Caco-2 (cell line): Measurements from ENCODE around the gene PDS5B. TPM values are rescaled to one million over a fixed set of nuclear protein-coding genes. Genes with fewer than 3 reads are reported as not detected.

Source experiments
- BruUV-seq: library from RNA; stranded (reverse); fragments of 400-500 nt; replicated peaks from 2 replicates; lab custom pipeline; 2021; lab: Mats Ljungman, UMichigan
- CTCF ChIA-PET: fragments of 300-600 bp; sonication (Branson Sonifier 250); formaldehyde crosslinking; loops from one replicate; lab custom pipeline; 2022; ENCODE audit warnings: antibody characterized with exemption; lab: Charles Lee
- POLR2A ChIA-PET: fragments of 300-600 bp; sonication (Branson Sonifier 250); formaldehyde crosslinking; loops from one replicate; lab custom pipeline; 2022; ENCODE audit warnings: antibody characterized with exemption; lab: Charles Lee
- DNase-seq, 2 experiments: peaks; one replicate each; pipeline versions ENCODE4 v3.0.0 to v3.0.0-alpha.2; 2020 to 2022
- H3K27me3 ChIP-seq: replicated peaks from 2 replicates; pipeline ENCODE4 v1.6.0; 2011; ENCODE audit warnings: low read length; ENCODE audit not compliant: control insufficient read depth, insufficient read depth
- H3K36me3 ChIP-seq: 2 replicates; pipeline ENCODE4 v1.5.1; 2011; ENCODE audit warnings: low read length; ENCODE audit not compliant: control insufficient read depth, insufficient read depth
- H3K4me1 ChIP-seq: fragments of 250-450 bp; sonication (Bioruptor Pico); 2 replicates; pipeline ENCODE4 v1.5.1; 2020; ENCODE audit warnings: mild to moderate bottlenecking
- H3K4me3 ChIP-seq: 2 replicates; pipeline ENCODE4 v1.5.1; 2011; ENCODE audit warnings: low read depth, mild to moderate bottlenecking, control low read depth, low read length
- H3K9me3 ChIP-seq: fragments of 250-450 bp; sonication (Bioruptor Pico); 2 replicates; pipeline ENCODE4 v1.5.1; 2020; ENCODE audit warnings: mild to moderate bottlenecking, moderate library complexity
- H3K27ac Mint-ChIP-seq: one replicate; pipeline ENCODE4 v1.8.0; 2022; ENCODE audit warnings: mixed read lengths; ENCODE audit not compliant: unreplicated experiment
- H3K27me3 Mint-ChIP-seq: one replicate; pipeline ENCODE4 v1.8.0; 2022; ENCODE audit warnings: mixed read lengths; ENCODE audit not compliant: insufficient read depth, unreplicated experiment
- H3K36me3 Mint-ChIP-seq: one replicate; pipeline ENCODE4 v1.8.0; 2022; ENCODE audit warnings: mild to moderate bottlenecking, mixed read lengths; ENCODE audit not compliant: insufficient read depth, unreplicated experiment
- H3K4me1 Mint-ChIP-seq: one replicate; pipeline ENCODE4 v1.8.0; 2022; ENCODE audit warnings: low read depth, mixed read lengths; ENCODE audit not compliant: unreplicated experiment
- H3K4me3 Mint-ChIP-seq: one replicate; pipeline ENCODE4 v1.8.0; 2022; ENCODE audit warnings: mild to moderate bottlenecking, moderate library complexity, mixed read lengths; ENCODE audit not compliant: unreplicated experiment
- H3K9me3 Mint-ChIP-seq: one replicate; pipeline ENCODE4 v1.8.0; 2022; ENCODE audit warnings: mixed read lengths; ENCODE audit not compliant: unreplicated experiment
- CTCF ChIP-seq, 2 experiments: fragments of 200-600 bp in 1 of 2; IDR thresholded peaks; 1 replicate in 1 of 2; 2 replicates in 1 of 2; pipeline versions ENCODE4 v1.5.1 to v1.8.0; 2011 to 2022; ENCODE audit warnings: antibody characterized with exemption in 1 of 2, control low read depth in 1 of 2, inconsistent platforms in 1 of 2, low read depth in 1 of 2, low read length in 1 of 2, mild to moderate bottlenecking in 1 of 2, moderate library complexity in 1 of 2; ENCODE audit not compliant: insufficient read depth in 1 of 2, severe bottlenecking in 1 of 2, unreplicated experiment in 1 of 2
- intact Hi-C: fragments of 100-400 bp; cut with micrococcal nuclease; formaldehyde crosslinking; loops from one replicate; pipeline ENCODE4 v1.10.0; 2022; ENCODE audit not compliant: unreplicated experiment
- total RNA-seq: library from RNA; stranded (reverse); gene quantifications from 2 replicates; pipeline ENCODE4 v1.2.3, GENCODE V29; 2022

The PDS5B gene
- total RNA-seq, 1 experiment from 2014 or later: 54.9 TPM

- Histone ChIP-seq H3K4me1 (peaks cover 26% of the 10 kb centered on the region), H3K27me3 (no peaks in the 10 kb centered on the region), H3K9me3 (0 out of 2 replicates have a peak, but pooled peaks cover 3% of the 10 kb centered on the region), H3K4me3 (no peak overlapping the region), H3K36me3 (no peaks in the 10 kb centered on the region)
- POLR2A ChIA-PET: no interaction called here
- CTCF ChIA-PET: no interaction called here
- Mint-ChIP-seq H3K36me3 (peaks cover 8% of the 10 kb centered on the region), H3K4me1 (peaks cover 27% of the 10 kb centered on the region), H3K9me3 (no peaks in the 10 kb centered on the region), H3K4me3 (no peak overlapping the region), H3K27me3 (no peaks in the 10 kb centered on the region), H3K27ac (peak overlapping the region; percentile 44)
- DNase-seq: no peak
- no peak for TF ChIP-seq CTCF (IDR thresholded peaks at IDR 0.05; ENCODE audit: insufficient read depth in 1 of 2, low read depth in 1 of 2, low read length in 1 of 2, severe bottlenecking in 1 of 2, unreplicated experiment in 1 of 2)
- intact Hi-C loops: no loop called here
- no TSS peak for BruUV-seq
Observed at GRCh38 chr13:32737111-32737571, 150.9 kb downstream of the PDS5B start.

GRCh38 chr13:32737679-32738078 lies 151.4 kb downstream of the PDS5B start:
- H3K4me3 ChIP-seq: no peak overlapping the region
- Mint-ChIP-seq H3K27ac (peak overlapping the region; percentile 44), H3K4me3 (no peak overlapping the region), H3K9me3 (no peaks in the 10 kb centered on the region), H3K4me1 (peaks cover 27% of the 10 kb centered on the region), H3K27me3 (no peaks in the 10 kb centered on the region), H3K36me3 (peaks cover 8% of the 10 kb centered on the region)
- ChIA-PET CTCF (no interaction called here), POLR2A (no interaction called here)
- no peaks in the 10 kb centered on the region for H3K27me3 ChIP-seq
- H3K36me3 ChIP-seq: no peaks in the 10 kb centered on the region
- TF ChIP-seq CTCF (IDR thresholded peaks at IDR 0.05; ENCODE audit: insufficient read depth in 1 of 2, low read depth in 1 of 2, low read length in 1 of 2, severe bottlenecking in 1 of 2, unreplicated experiment in 1 of 2): no peak
- BruUV-seq: no TSS peak
- no peak for DNase-seq
- H3K9me3 ChIP-seq: 0 out of 2 replicates have a peak, but pooled peaks cover 3% of the 10 kb centered on the region
- peaks cover 26% of the 10 kb centered on the region for H3K4me1 ChIP-seq
- intact Hi-C loops: no loop called here

GRCh38 chr13:32745509-32745908 lies 159.3 kb downstream of the PDS5B start:
- Histone ChIP-seq H3K4me3 (no peak overlapping the region), H3K9me3 (no peaks in the 10 kb centered on the region), H3K27me3 (no peaks in the 10 kb centered on the region), H3K4me1 (no peaks in the 10 kb centered on the region), H3K36me3 (no peaks in the 10 kb centered on the region)
- H3K9me3 Mint-ChIP-seq: no peaks in the 10 kb centered on the region
- H3K36me3 Mint-ChIP-seq: peaks cover 6% of the 10 kb centered on the region
- no TSS peak for BruUV-seq
- H3K4me3 Mint-ChIP-seq: no peak overlapping the region
- TF ChIP-seq CTCF (IDR thresholded peaks at IDR 0.05; ENCODE audit: insufficient read depth in 1 of 2, low read depth in 1 of 2, low read length in 1 of 2, severe bottlenecking in 1 of 2, unreplicated experiment in 1 of 2): no peak
- DNase-seq: no peak
- POLR2A ChIA-PET: no interaction called here
- peaks cover 6% of the 10 kb centered on the region for H3K4me1 Mint-ChIP-seq
- no peak overlapping the region for H3K27ac Mint-ChIP-seq
- intact Hi-C loops: no loop called here
- CTCF ChIA-PET: no interaction called here
- no peaks in the 10 kb centered on the region for H3K27me3 Mint-ChIP-seq
